Gastrocnemius medialis (tissue), 4 donors: Measurements from ENCODE around the gene UQCRH.
"Not testable (repeated sequence)": the region's sequence is repeated elsewhere in the genome, so short reads cannot be mapped to it uniquely, and the experiment has no call there.

Source experiments
- POLR2A ChIP-seq, 2 donors: fragments of 450-650 bp; IDR thresholded peaks; one replicate each; pipeline ENCODE4 v1.6.1; 2017; ENCODE audit warnings: antibody characterized with exemption in 2 of 2, mild to moderate bottlenecking in 2 of 2, moderate library complexity in 2 of 2
- TF ChIP-seq, protein P1 (sequence below), 5 experiments: fragments of 450-650 bp in 3 of 5; fragments of 200-600 bp in 2 of 5; sonication (generic) in 2 of 5; IDR thresholded peaks in 4 of 5; conservative IDR thresholded peaks in 1 of 5; 1 replicate in 4 of 5; 2 replicates in 1 of 5; pipeline ENCODE4 v1.5.1; 2016 to 2019; ENCODE audit warnings: antibody characterized with exemption in 5 of 5, mild to moderate bottlenecking in 3 of 5, moderate library complexity in 3 of 5

DNA sequence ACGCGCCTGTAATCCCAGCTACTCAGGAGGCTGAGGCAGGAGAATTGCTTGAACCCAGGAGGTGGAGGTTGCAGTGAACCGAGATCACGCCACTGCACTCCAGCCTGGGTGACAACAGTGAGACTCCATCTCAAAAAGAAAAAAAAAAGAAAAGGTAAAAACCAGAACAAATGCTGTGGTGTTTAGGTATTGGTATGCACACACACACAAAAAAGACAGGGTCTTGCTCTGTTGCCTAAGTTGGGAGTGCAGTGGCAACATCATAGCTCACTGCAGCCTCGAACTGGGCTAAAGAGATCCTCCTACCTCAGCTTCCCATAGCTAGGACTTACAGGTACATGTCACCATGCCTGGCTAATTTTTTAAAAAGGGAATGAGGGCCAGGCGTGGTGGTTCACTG, 15.8 kb downstream of the UQCRH start:
- TF ChIP-seq POLR2A (IDR thresholded peaks at IDR 0.05) = not testable (repeated sequence)
- TF ChIP-seq, protein P1, sequence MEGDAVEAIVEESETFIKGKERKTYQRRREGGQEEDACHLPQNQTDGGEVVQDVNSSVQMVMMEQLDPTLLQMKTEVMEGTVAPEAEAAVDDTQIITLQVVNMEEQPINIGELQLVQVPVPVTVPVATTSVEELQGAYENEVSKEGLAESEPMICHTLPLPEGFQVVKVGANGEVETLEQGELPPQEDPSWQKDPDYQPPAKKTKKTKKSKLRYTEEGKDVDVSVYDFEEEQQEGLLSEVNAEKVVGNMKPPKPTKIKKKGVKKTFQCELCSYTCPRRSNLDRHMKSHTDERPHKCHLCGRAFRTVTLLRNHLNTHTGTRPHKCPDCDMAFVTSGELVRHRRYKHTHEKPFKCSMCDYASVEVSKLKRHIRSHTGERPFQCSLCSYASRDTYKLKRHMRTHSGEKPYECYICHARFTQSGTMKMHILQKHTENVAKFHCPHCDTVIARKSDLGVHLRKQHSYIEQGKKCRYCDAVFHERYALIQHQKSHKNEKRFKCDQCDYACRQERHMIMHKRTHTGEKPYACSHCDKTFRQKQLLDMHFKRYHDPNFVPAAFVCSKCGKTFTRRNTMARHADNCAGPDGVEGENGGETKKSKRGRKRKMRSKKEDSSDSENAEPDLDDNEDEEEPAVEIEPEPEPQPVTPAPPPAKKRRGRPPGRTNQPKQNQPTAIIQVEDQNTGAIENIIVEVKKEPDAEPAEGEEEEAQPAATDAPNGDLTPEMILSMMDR (IDR thresholded peaks at IDR 0.05 in 4 of 5, conservative IDR thresholded peaks at IDR 0.05 in 1 of 5) = not testable (repeated sequence)
